IMR-90 (cell line): Measurements from ENCODE around the gene EXOC6B. TPM values are rescaled to one million over a fixed set of nuclear protein-coding genes. Genes with fewer than 3 reads are reported as not detected.

Experiments used
- ATAC-seq: fragments of 200-7000 bp; cut with Tn5 transposase; 2 replicates; pipeline ENCODE4 v1.9.1; 2020; ENCODE audit warnings: low read depth, mild to moderate bottlenecking, moderate library complexity
- BruUV-seq: library from RNA; stranded (reverse); fragments of 400-500 nt; replicated peaks from 2 replicates; lab custom pipeline; 2021; lab: Mats Ljungman, UMichigan
- CTCF ChIA-PET: fragments of 300-600 bp; formaldehyde crosslinking; extraction: SDS; loops from one replicate; lab custom pipeline; 2021; ENCODE audit warnings: antibody characterized with exemption; lab: Yijun Ruan, JAX
- POLR2A ChIA-PET: fragments of 300-600 bp; sonication (Branson Sonifier 250); formaldehyde crosslinking; loops from one replicate; lab custom pipeline; 2022; ENCODE audit warnings: antibody characterized with exemption; ENCODE audit not compliant: unreplicated experiment; lab: Charles Lee
- DNase-seq: peaks from one replicate; pipeline ENCODE4 v3.0.0; 2013
- H2AFZ ChIP-seq: replicated peaks from 2 replicates; pipeline ENCODE3; 2013; ENCODE audit warnings: low read length, mild to moderate bottlenecking; ENCODE audit not compliant: poor library complexity
- H2AK5ac ChIP-seq: 2 replicates; pipeline ENCODE4 v1.6.1; 2013; ENCODE audit warnings: low read depth, low read length, inconsistent platforms
- H2AK9ac ChIP-seq: replicated peaks from 2 replicates; pipeline ENCODE3; 2013; ENCODE audit warnings: mild to moderate bottlenecking, low read depth, low read length, moderate library complexity; ENCODE audit not compliant: poor library complexity
- H2BK120ac ChIP-seq: 2 replicates; pipeline ENCODE4 v1.6.1; 2013; ENCODE audit warnings: low read depth, low read length, inconsistent platforms
- H2BK15ac ChIP-seq: 3 replicates; pipeline ENCODE4 v1.6.1; 2013; ENCODE audit warnings: low read depth, low read length, inconsistent platforms
- H2BK20ac ChIP-seq: 2 replicates; pipeline ENCODE4 v1.6.1; 2013; ENCODE audit warnings: low read depth, mild to moderate bottlenecking, inconsistent platforms, low read length, moderate library complexity
- H2BK5ac ChIP-seq: 2 replicates; pipeline ENCODE4 v1.6.1; 2013; ENCODE audit warnings: mild to moderate bottlenecking, low read depth, low read length, inconsistent platforms; ENCODE audit not compliant: poor library complexity, severe bottlenecking
- H3K14ac ChIP-seq: replicated peaks from 2 replicates; pipeline ENCODE4 v1.6.1; 2013; ENCODE audit warnings: low read depth, low read length, inconsistent platforms
- H3K18ac ChIP-seq: 2 replicates; pipeline ENCODE4 v1.6.1; 2013; ENCODE audit warnings: low read depth, low read length, control low read depth
- H3K23ac ChIP-seq: 2 replicates; pipeline ENCODE4 v1.6.1; 2013; ENCODE audit warnings: low read depth, low read length, inconsistent platforms
- H3K27ac ChIP-seq: 2 replicates; pipeline ENCODE4 v1.5.1; 2013; ENCODE audit warnings: mild to moderate bottlenecking, control low read depth, low read length; ENCODE audit not compliant: insufficient read depth
- H3K27me3 ChIP-seq: 2 replicates; pipeline ENCODE4 v1.6.1; 2013; ENCODE audit warnings: low read length; ENCODE audit not compliant: control insufficient read depth, insufficient read depth
- H3K36me3 ChIP-seq: 2 replicates; pipeline ENCODE4 v1.6.1; 2013; ENCODE audit warnings: low read length, mixed read lengths; ENCODE audit not compliant: control insufficient read depth, insufficient read depth
- H3K4ac ChIP-seq: 2 replicates; pipeline ENCODE4 v1.6.1; 2013; ENCODE audit warnings: low read depth, low read length, inconsistent platforms
- H3K4me1 ChIP-seq: 2 replicates; pipeline ENCODE4 v1.6.1; 2013; ENCODE audit warnings: low read length, mixed read lengths; ENCODE audit not compliant: control insufficient read depth, insufficient read depth
- H3K4me2 ChIP-seq: 2 replicates; pipeline ENCODE4 v1.6.1; 2013; ENCODE audit warnings: low read depth, mild to moderate bottlenecking, control low read depth, low read length, moderate library complexity
- H3K4me3 ChIP-seq: 2 replicates; pipeline ENCODE4 v1.5.1; 2013; ENCODE audit warnings: low read depth, mild to moderate bottlenecking, control low read depth, low read length, moderate library complexity; ENCODE audit not compliant: insufficient read depth
- H3K56ac ChIP-seq: 2 replicates; pipeline ENCODE4 v1.6.1; 2013; ENCODE audit warnings: low read length, inconsistent platforms; ENCODE audit not compliant: insufficient read depth; ENCODE audit errors: extremely low read depth
- H3K79me1 ChIP-seq, 2 experiments: 2 replicates each; pipeline ENCODE4 v1.6.1; 2013; ENCODE audit warnings: low read length in 2 of 2, inconsistent platforms in 1 of 2, low read depth in 1 of 2
- H3K9ac ChIP-seq: 2 replicates; pipeline ENCODE4 v1.6.1; 2013; ENCODE audit warnings: low read depth, low read length, control low read depth
- H3K9me1 ChIP-seq: 2 replicates; pipeline ENCODE4 v1.6.1; 2013; ENCODE audit warnings: low read length, inconsistent platforms; ENCODE audit not compliant: insufficient read depth
- H3K9me3 ChIP-seq: 2 replicates; pipeline ENCODE4 v1.6.1; 2013; ENCODE audit warnings: low read length; ENCODE audit not compliant: control insufficient read depth, insufficient read depth
- H4K20me1 ChIP-seq: 2 replicates; pipeline ENCODE4 v1.6.1; 2013; ENCODE audit warnings: low read length, inconsistent platforms; ENCODE audit not compliant: insufficient read depth
- H4K5ac ChIP-seq: 2 replicates; pipeline ENCODE4 v1.6.1; 2013; ENCODE audit warnings: mild to moderate bottlenecking, low read depth, low read length, control low read depth
- H4K8ac ChIP-seq, 2 experiments: 2 replicates each; pipeline ENCODE4 v1.6.1; 2013; ENCODE audit warnings: low read depth in 2 of 2, low read length in 2 of 2, control low read depth in 1 of 2, inconsistent platforms in 1 of 2
- H4K91ac ChIP-seq: 2 replicates; pipeline ENCODE4 v1.6.1; 2013; ENCODE audit warnings: low read depth, low read length, inconsistent platforms; ENCODE audit not compliant: insufficient read depth
- NFE2L2 ChIP-seq: fragments of 150-350 bp; IDR thresholded peaks from 2 replicates; pipeline ENCODE4 v1.6.1; 2016; ENCODE audit warnings: low read depth, mild to moderate bottlenecking, low read length
- SMC3 ChIP-seq: fragments of 150-350 bp; IDR thresholded peaks from 2 replicates; pipeline ENCODE4 v1.6.1; 2016; ENCODE audit warnings: low read depth, mild to moderate bottlenecking, antibody characterized with exemption, low read length, moderate library complexity
- WGBS, 2 experiments: methylation state at CpG; one replicate each; pipeline versions ENCODE4 v1.1.5 to v1.1.7; 2013; ENCODE audit warnings: missing lambda C conversion rate in 2 of 2; ENCODE audit not compliant: insufficient read length in 1 of 2; ENCODE audit errors: extremely low coverage in 2 of 2; 5-methylcytosine and 5-hydroxymethylcytosine counted together
- dilution Hi-C: fragments of 300-500 bp; cut with HindIII; formaldehyde crosslinking; loops from one replicate; pipeline ENCODE4 v1.14.3; 2018; ENCODE audit warnings: low sequenced_read_pairs; ENCODE audit not compliant: unreplicated experiment
- in situ Hi-C: fragments of 300-500 bp; cut with MboI; formaldehyde crosslinking; loops from 3 replicates; pipeline ENCODE4 v1.14.3; 2019; ENCODE audit warnings: low sequenced_read_pairs, inconsistent platforms, mixed read lengths
- intact Hi-C: fragments of 100-400 bp; cut with micrococcal nuclease; formaldehyde crosslinking; loops from 2 replicates; pipeline ENCODE4 v1.10.0; 2022
- polyA plus RNA-seq, 3 experiments: library from polyadenylated mRNA; depleted of rRNA; stranded (reverse); fragments of >200 nt; gene quantifications; 2 replicates each; pipeline ENCODE4 v1.2.3, GENCODE V29; 2012; ENCODE audit warnings: low replicate concordance in 1 of 3
- total RNA-seq: library from RNA; depleted of rRNA; stranded (reverse); fragments of >200 nt; gene quantifications from 2 replicates; pipeline ENCODE4 v1.2.3, GENCODE V29; 2012

EXOC6B gene
- total and polyA plus RNA-seq, 2 of the 4 experiments (the other 2 are of a cell fraction) = 10.2 to 29.4 TPM

- no peak overlapping the region for H2AK9ac ChIP-seq
- no peak overlapping the region for H3K23ac ChIP-seq
- ChIA-PET POLR2A (no interaction called here), CTCF (no interaction called here)
- no peaks in the 10 kb centered on the region for H3K36me3 ChIP-seq
- WGBS, 2 experiments = no CpG with 5 or more reads among the region's 3 CpGs
- no peak overlapping the region for H3K14ac ChIP-seq
- no peaks in the 10 kb centered on the region; the same call in 1 of the 2 replicates for H3K27me3 ChIP-seq
- no peak for DNase-seq
- no peak overlapping the region for H2AFZ ChIP-seq
- H2BK5ac ChIP-seq = no peak overlapping the region
- no peak for TF ChIP-seq SMC3
- 0 out of 2 replicates have a peak, but pooled peaks have one; percentile 12 for TF ChIP-seq NFE2L2
- H3K18ac ChIP-seq = no peak overlapping the region
- dilution Hi-C loops (no loop called here), intact Hi-C loops (no loop called here), in situ Hi-C loops (no loop called here)
- no peaks in the 10 kb centered on the region for H3K79me1 ChIP-seq
- no peak overlapping the region for H2AK5ac ChIP-seq
- H2BK20ac ChIP-seq = no peak overlapping the region
- no peaks in the 10 kb centered on the region for H3K4me1 ChIP-seq
- ATAC-seq = no peak
- H4K8ac ChIP-seq = no peak overlapping the region
- H4K5ac ChIP-seq = no peak overlapping the region
- H4K20me1 ChIP-seq = no peaks in the 10 kb centered on the region
- no peak overlapping the region for H3K9ac ChIP-seq
- no peaks in the 10 kb centered on the region for H3K9me1 ChIP-seq
- H3K4me2 ChIP-seq = no peak overlapping the region
- H2BK15ac ChIP-seq = no peak overlapping the region
- no peaks in the 10 kb centered on the region for H3K9me3 ChIP-seq
- H3K4ac ChIP-seq = no peak overlapping the region
- H3K4me3 ChIP-seq = no peak overlapping the region
- no peak overlapping the region for H3K27ac ChIP-seq
- no peak overlapping the region for H4K91ac ChIP-seq
- BruUV-seq = no TSS peak
- no peak overlapping the region for H3K56ac ChIP-seq
- no peak overlapping the region for H2BK120ac ChIP-seq
Observed at GRCh38 chr2:72165792-72166191, 660.0 kb downstream of the EXOC6B start.
